GM18517 (cell line): ENCODE data around the gene CAND2.
"Not testable (repeated sequence)": the region's sequence is repeated elsewhere in the genome, so short reads cannot be mapped to it uniquely, and the experiment has no call there.

Experiments used
- ATAC-seq: cut with Tn5 transposase; IDR thresholded peaks from one replicate; pipeline ENCODE4 v1.9.1; 2021; ENCODE audit warnings: mild to moderate bottlenecking, moderate library complexity; ENCODE audit not compliant: unreplicated experiment

CAND2 gene

GRCh38 chr3:12829886-12830784, 33.7 kb downstream of the CAND2 start:
- ATAC-seq: no peak

- no peak for ATAC-seq
Observed at GRCh38 chr3:12830785-12831156, 34.3 kb downstream of the CAND2 start.

GRCh38 chr3:12831301-12831866, 34.9 kb downstream of the CAND2 start:
- ATAC-seq: no peak

- no peak for ATAC-seq
Observed at GRCh38 chr3:12832350-12833221, 36.1 kb downstream of the CAND2 start.

- no peak for ATAC-seq
Observed at GRCh38 chr3:12833222-12834161, 37.0 kb downstream of the CAND2 start.

GRCh38 chr3:12835052-12835665, 38.7 kb downstream of the CAND2 start:
- no peak for ATAC-seq

- ATAC-seq: no peak
Observed at GRCh38 chr3:12837295-12837986, 41.0 kb downstream of the CAND2 start.

GRCh38 chr3:12838179-12838965, 41.9 kb downstream of the CAND2 start:
- ATAC-seq: no peak

GRCh38 chr3:12839156-12839946, 42.9 kb downstream of the CAND2 start:
- ATAC-seq: no peak

- not testable (repeated sequence) for ATAC-seq
Observed at GRCh38 chr3:12840148-12840547, 43.7 kb downstream of the CAND2 start.

GRCh38 chr3:12840591-12841148, 44.2 kb downstream of the CAND2 start:
- peak; percentile 15 for ATAC-seq

GRCh38 chr3:12841149-12841969, 44.9 kb downstream of the CAND2 start, which contains the start of gene RPL32:
Gene RPL32 (minus strand): TSS chr3:12841565. CDS start chr3:12840237, 1,328 bp downstream.
- peak; percentile 90 for ATAC-seq

- ATAC-seq: no peak
Observed at GRCh38 chr3:12841970-12842328, 45.5 kb downstream of the CAND2 start.

GRCh38 chr3:12842469-12842868, 46.0 kb downstream of the CAND2 start:
- ATAC-seq: no peak

GRCh38 chr3:12845811-12846210, 49.3 kb downstream of the CAND2 start:
- no peak for ATAC-seq

- no peak for ATAC-seq
Observed at GRCh38 chr3:12852201-12852600, 55.7 kb downstream of the CAND2 start.

GRCh38 chr3:12853847-12854246, 57.4 kb downstream of the CAND2 start:
- not testable (repeated sequence) for ATAC-seq
